Stomach (tissue), 4 donors: ENCODE results near the gene TAS1R3.

ENCODE experiments used
- CTCF ChIP-seq, 7 experiments: fragments of 450-650 bp in 4 of 7; fragments of 200-600 bp in 3 of 7; sonication (generic) in 3 of 7; IDR thresholded peaks; one replicate each; pipeline ENCODE4 v1.5.1; 2016 to 2019; ENCODE audit warnings: antibody characterized with exemption in 7 of 7, control low read depth in 2 of 7, mild to moderate bottlenecking in 1 of 7
- EP300 ChIP-seq: sonication (generic); formaldehyde crosslinking; IDR thresholded peaks from one replicate; pipeline ENCODE4 v1.6.1; 2017; ENCODE audit warnings: antibody characterized with exemption
- POLR2A ChIP-seq, 4 donors: fragments of 450-650 bp; IDR thresholded peaks; one replicate each; pipeline ENCODE4 v1.6.1; 2016; ENCODE audit warnings: antibody characterized with exemption in 4 of 4, control low read depth in 2 of 4, mild to moderate bottlenecking in 1 of 4, moderate library complexity in 1 of 4
- POLR2AphosphoS5 ChIP-seq, 3 donors: sonication (generic); formaldehyde crosslinking; IDR thresholded peaks; one replicate each; pipeline ENCODE4 v1.6.1; 2016; ENCODE audit warnings: antibody characterized with exemption in 3 of 3

GRCh38 chr1:1314678-1315335 lies 16.3 kb upstream of the TAS1R3 start:
- TF ChIP-seq POLR2A (IDR thresholded peaks at IDR 0.05) (no peak), CTCF (IDR thresholded peaks at IDR 0.05) (no peak), EP300 (no peak), POLR2AphosphoS5 (IDR thresholded peaks at IDR 0.05) (no peak)
